B cell (primary cell): ENCODE data around the gene YTHDC1.

ENCODE experiments used
- CTCF ChIP-seq: fragments of 200-600 bp; IDR thresholded peaks from one replicate; pipeline ENCODE4 v1.8.0; 2022; ENCODE audit warnings: antibody characterized with exemption, mild to moderate bottlenecking
- EZH2 ChIP-seq: IDR thresholded peaks from 2 replicates; pipeline ENCODE4 v1.6.1; 2012; ENCODE audit warnings: borderline replicate concordance, low read depth, mild to moderate bottlenecking, moderate library complexity, low read length; ENCODE audit not compliant: insufficient read depth, poor library complexity, severe bottlenecking

- TF ChIP-seq CTCF (no peak), EZH2 (no peak)
These were observed 1.3 kb downstream of the YTHDC1 start for GRCh38 chr4:68348577-68348976.
